Memory B cell (primary cell): ENCODE results near the gene MAN1C1.

ENCODE experiments used
- ATAC-seq: fragments of 150-1000 bp; cut with Tn5 transposase; 2 replicates; pipeline ENCODE4 v1.10.0; 2021; ENCODE audit warnings: low read depth, mild to moderate bottlenecking, moderate library complexity
- DNase-seq, 2 donors: peaks; one replicate each; pipeline ENCODE4 v3.0.0; 2022; ENCODE audit warnings: low spot score in 2 of 2
- H3K27ac Mint-ChIP-seq: one replicate; pipeline ENCODE4 v1.8.0; 2022; ENCODE audit warnings: mild to moderate bottlenecking, moderate library complexity, mixed read lengths
- H3K27me3 Mint-ChIP-seq: one replicate; pipeline ENCODE4 v1.8.0; 2022; ENCODE audit warnings: mixed read lengths
- H3K36me3 Mint-ChIP-seq: one replicate; pipeline ENCODE4 v1.8.0; 2022; ENCODE audit warnings: mild to moderate bottlenecking, mixed read lengths
- H3K4me1 Mint-ChIP-seq: one replicate; pipeline ENCODE4 v1.8.0; 2022; ENCODE audit warnings: mixed read lengths
- H3K4me3 Mint-ChIP-seq: one replicate; pipeline ENCODE4 v1.8.0; 2022; ENCODE audit warnings: mild to moderate bottlenecking, moderate library complexity, mixed read lengths
- H3K9me3 Mint-ChIP-seq: one replicate; pipeline ENCODE4 v1.8.0; 2022; ENCODE audit warnings: mixed read lengths

Gene MAN1C1

DNA sequence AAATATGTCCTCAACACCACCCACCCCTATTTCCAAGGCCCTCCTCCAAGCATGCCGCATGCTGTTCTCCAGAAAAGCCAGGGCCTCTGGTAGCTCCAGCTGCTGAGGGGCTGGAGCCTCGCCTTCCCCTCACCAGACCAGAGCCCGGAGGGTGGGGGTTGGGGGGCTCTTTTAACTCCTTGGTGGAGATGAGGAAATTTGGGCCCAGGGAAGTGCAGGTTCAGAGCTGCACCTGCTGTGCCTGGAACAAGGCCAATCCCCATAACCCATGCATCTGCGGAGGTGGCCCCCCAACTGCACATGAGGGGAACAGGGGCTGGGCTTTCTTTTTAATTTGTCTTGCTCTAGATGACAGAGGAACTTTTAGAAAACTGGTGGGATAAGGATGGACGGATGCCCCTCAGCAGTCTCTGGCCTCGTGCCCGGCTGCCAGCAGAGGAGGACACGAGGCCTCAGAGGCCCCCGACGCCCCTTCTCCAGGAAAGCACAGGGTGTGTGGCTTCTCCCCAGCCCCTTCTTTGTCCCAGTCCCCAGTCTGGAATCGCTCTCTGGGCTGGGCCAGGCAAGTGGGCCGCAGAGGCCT, 182.9 kb downstream of the MAN1C1 start:
- ATAC-seq (no peak), DNase-seq (no peak)
- H3K27ac Mint-ChIP-seq, result no peak overlapping the region
- H3K36me3 Mint-ChIP-seq, result no peaks in the 10 kb centered on the region
- no peaks in the 10 kb centered on the region for H3K9me3 Mint-ChIP-seq
- no peaks in the 10 kb centered on the region for H3K27me3 Mint-ChIP-seq
- H3K4me1 Mint-ChIP-seq, result peaks cover 26% of the 10 kb centered on the region
- H3K4me3 Mint-ChIP-seq, result peak overlapping the region; percentile 76

DNA sequence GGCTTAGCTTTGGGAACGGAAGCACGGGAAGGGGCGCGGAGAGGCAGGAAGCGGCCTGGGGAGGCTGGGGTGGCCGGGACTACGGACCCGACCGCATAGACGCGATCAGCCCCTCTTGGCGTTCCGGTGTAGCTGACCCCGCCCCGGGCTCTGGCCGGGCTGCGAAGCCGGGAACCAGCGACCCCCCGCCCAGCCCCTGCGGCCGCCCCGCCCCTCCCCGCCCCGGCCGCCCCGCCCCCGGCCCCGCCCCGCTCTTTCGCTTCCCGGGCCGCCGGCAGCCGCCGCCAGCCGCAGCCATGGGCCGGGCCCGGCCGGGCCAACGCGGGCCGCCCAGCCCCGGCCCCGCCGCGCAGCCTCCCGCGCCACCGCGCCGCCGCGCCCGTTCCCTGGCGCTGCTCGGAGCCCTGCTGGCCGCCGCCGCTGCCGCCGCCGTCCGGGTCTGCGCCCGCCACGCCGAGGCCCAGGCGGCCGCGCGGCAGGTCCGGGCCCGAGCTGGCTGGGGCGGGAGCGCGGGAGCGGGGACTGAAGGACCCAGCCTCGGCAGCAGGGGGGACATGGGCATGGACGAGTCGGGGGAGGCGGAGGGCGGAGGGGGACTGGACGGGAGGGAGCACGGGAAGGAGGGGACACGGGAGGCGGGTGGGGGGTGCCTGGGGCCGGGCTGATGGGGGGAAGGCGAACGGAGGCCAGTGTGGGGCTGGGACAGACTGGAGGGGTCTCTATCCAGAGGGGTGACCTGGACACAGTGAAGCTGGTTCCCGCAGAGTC, 183.5 kb downstream of the MAN1C1 start, which contains the start of gene SELENON:
Gene SELENON, plus strand, starts transcription at position 259 of the 768 bp plus-strand sequence. Its CDS starts 38 bp downstream, at position 297.
- no peak for DNase-seq
- Mint-ChIP-seq H3K4me3 (peak within 1 kb of the TSS; percentile 82), H3K4me1 (peaks cover 30% of the 10 kb centered on the region), H3K27ac (no peak within 1 kb of the TSS), H3K27me3 (no peaks in the 10 kb centered on the region), H3K36me3 (no peaks in the 10 kb centered on the region), H3K9me3 (no peaks in the 10 kb centered on the region)
- peak; percentile 56 for ATAC-seq

DNA sequence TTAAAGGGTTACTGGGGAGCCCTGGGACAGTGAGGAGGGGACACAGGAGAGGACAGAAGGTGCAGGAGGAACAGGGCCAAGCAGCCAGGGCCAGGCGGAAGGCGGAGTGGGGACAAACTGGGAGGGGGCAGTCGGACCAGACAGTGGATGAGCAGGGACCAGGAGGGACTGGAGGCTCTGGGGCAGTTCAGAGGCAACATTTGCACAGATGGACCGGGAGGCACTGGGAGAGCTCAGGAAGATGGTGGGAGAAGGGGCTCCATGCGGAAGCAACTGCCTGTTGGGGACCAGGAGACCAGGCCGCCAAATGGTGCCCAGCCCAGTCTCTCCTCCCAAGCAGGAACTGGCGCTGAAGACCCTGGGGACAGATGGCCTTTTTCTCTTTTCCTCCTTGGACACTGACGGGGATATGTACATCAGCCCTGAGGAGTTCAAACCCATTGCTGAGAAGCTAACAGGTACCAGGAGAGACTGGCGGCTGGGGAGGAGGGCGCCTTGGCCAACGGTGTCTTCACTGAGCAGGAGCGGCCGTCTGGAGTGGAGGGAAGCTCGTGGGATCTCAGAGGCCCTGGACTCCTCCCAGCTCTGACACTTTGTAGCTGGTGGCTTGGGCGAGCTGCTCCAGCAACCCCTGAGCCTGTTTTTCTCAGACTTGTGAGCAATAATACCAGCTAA, 184.2 kb downstream of the MAN1C1 start:
- Mint-ChIP-seq H3K9me3 (no peaks in the 10 kb centered on the region), H3K36me3 (peaks cover under 1% of the 10 kb centered on the region), H3K4me1 (peaks cover 30% of the 10 kb centered on the region), H3K4me3 (peak overlapping the region; percentile 82), H3K27ac (no peak overlapping the region), H3K27me3 (no peaks in the 10 kb centered on the region)
- DNase-seq (no peak), ATAC-seq (no peak)

DNA sequence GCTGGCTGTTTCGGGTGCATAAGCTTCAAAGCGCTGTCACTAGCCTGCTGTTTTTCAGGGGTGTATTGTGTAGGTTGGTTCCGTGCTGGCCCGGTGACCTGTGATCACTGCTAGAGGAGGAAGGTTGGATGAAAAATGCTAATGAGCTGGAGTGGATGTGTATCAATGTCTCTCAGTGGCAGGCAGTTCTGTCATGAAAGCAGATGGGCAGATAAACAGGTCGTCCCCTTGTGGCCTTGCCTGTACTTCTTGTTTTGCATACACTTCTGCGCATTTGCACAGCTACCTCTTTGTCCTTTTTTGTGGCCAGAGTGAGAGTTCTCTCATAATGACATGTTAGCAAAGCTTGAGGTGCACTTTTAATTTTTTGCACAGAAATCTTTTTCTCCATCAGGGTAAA, 186.3 kb downstream of the MAN1C1 start:
- H3K4me3 Mint-ChIP-seq, result peak overlapping the region; percentile 9
- H3K36me3 Mint-ChIP-seq, result peaks cover 6% of the 10 kb centered on the region
- peaks cover 20% of the 10 kb centered on the region for H3K4me1 Mint-ChIP-seq
- no peaks in the 10 kb centered on the region for H3K9me3 Mint-ChIP-seq
- no peak for DNase-seq
- no peak overlapping the region for H3K27ac Mint-ChIP-seq
- ATAC-seq, result peak; percentile 70
- no peaks in the 10 kb centered on the region for H3K27me3 Mint-ChIP-seq

DNA sequence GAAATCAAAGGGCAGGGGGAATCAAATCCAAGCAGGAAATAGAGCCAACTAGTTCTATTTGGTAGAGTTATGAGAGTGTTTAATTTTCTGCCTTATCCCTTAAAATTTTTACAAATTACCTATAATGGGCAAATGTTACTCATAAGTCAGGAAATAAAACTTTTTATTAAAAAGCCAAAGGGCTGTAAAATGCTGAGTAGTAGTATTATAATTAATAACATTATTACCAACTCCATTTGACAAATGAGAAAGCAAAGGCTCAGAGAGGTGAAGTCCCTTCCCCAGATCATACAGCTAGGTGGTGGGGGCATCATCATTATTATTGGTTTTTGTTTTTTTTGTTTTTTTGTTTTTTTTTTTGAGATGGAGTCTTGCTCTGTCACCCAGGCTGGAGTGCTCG, 186.8 kb downstream of the MAN1C1 start:
- H3K4me3 Mint-ChIP-seq, result no peak overlapping the region
- ATAC-seq (no peak), DNase-seq (no peak)
- no peak overlapping the region for H3K27ac Mint-ChIP-seq
- peaks cover 20% of the 10 kb centered on the region for H3K4me1 Mint-ChIP-seq
- H3K9me3 Mint-ChIP-seq, result no peaks in the 10 kb centered on the region
- H3K36me3 Mint-ChIP-seq, result peaks cover 6% of the 10 kb centered on the region
- H3K27me3 Mint-ChIP-seq, result no peaks in the 10 kb centered on the region

DNA sequence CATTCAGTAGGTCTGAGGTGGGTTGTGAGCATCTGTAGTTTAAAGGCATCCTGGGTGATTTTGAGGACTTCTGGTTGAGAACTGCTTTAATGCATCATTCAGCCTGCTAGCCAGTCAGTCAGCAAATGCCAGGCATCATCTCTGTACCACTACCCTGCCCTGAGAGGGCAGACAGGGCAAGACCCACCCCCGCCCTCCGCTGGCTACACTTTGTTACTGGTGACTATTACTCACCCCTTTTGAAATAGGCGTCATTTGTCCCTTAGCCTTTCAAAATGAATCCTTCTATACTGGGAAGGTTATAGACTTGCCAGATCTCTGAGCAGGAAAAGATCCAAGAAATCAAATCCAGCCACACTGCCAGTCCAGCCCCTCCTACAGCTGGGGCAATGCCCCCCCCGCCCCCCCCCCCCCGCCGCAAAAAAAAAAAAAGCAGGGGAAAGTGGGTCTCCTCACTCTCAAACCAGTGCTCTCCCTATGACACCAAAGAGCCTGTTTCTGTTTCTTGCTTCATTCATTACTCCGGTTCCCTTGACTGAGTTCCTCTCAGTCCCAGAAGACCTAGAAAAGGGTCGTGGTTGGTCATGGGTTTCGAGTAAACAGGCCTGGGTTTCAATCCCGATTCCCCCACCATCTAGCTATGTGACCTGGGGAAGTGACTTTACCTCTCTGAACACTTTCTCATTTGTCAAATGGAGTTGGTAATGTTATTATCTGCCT, 187.8 kb downstream of the MAN1C1 start:
- DNase-seq, result no peak
- no peak overlapping the region for H3K27ac Mint-ChIP-seq
- H3K9me3 Mint-ChIP-seq, result no peaks in the 10 kb centered on the region
- no peak for ATAC-seq
- no peaks in the 10 kb centered on the region for H3K27me3 Mint-ChIP-seq
- H3K36me3 Mint-ChIP-seq, result peaks cover 6% of the 10 kb centered on the region
- peaks cover 23% of the 10 kb centered on the region for H3K4me1 Mint-ChIP-seq
- H3K4me3 Mint-ChIP-seq, result no peak overlapping the region

- H3K27me3 Mint-ChIP-seq, result no peaks in the 10 kb centered on the region
- peaks cover 30% of the 10 kb centered on the region for H3K4me1 Mint-ChIP-seq
- no peak overlapping the region for H3K4me3 Mint-ChIP-seq
- H3K9me3 Mint-ChIP-seq, result no peaks in the 10 kb centered on the region
- DNase-seq (no peak), ATAC-seq (no peak)
- H3K27ac Mint-ChIP-seq, result no peak overlapping the region
- H3K36me3 Mint-ChIP-seq, result peaks cover 6% of the 10 kb centered on the region
Observed at GRCh38 chr1:25804964-25805862, 188.6 kb downstream of the MAN1C1 start.

- Mint-ChIP-seq H3K4me1 (peaks cover 29% of the 10 kb centered on the region), H3K9me3 (no peaks in the 10 kb centered on the region), H3K27ac (peak overlapping the region; percentile 3), H3K27me3 (no peaks in the 10 kb centered on the region), H3K36me3 (peaks cover 6% of the 10 kb centered on the region), H3K4me3 (no peak overlapping the region)
- no peak for ATAC-seq
- DNase-seq, result no peak
Observed at GRCh38 chr1:25805863-25806225, 189.3 kb downstream of the MAN1C1 start.

- peaks cover 6% of the 10 kb centered on the region for H3K36me3 Mint-ChIP-seq
- H3K27ac Mint-ChIP-seq, result peak overlapping the region; percentile 3
- H3K4me3 Mint-ChIP-seq, result no peak overlapping the region
- no peaks in the 10 kb centered on the region for H3K27me3 Mint-ChIP-seq
- H3K9me3 Mint-ChIP-seq, result no peaks in the 10 kb centered on the region
- no peak for ATAC-seq
- no peak for DNase-seq
- peaks cover 27% of the 10 kb centered on the region for H3K4me1 Mint-ChIP-seq
Observed at GRCh38 chr1:25806418-25806817, 189.8 kb downstream of the MAN1C1 start.

- no peaks in the 10 kb centered on the region for H3K9me3 Mint-ChIP-seq
- no peaks in the 10 kb centered on the region for H3K27me3 Mint-ChIP-seq
- ATAC-seq (no peak), DNase-seq (no peak)
- peaks cover 24% of the 10 kb centered on the region for H3K4me1 Mint-ChIP-seq
- peaks cover 6% of the 10 kb centered on the region for H3K36me3 Mint-ChIP-seq
- H3K27ac Mint-ChIP-seq, result no peak overlapping the region
- no peak overlapping the region for H3K4me3 Mint-ChIP-seq
Observed at GRCh38 chr1:25807480-25808390, 191.1 kb downstream of the MAN1C1 start.

GRCh38 chr1:25808481-25809244, 192.1 kb downstream of the MAN1C1 start:
- peaks cover 6% of the 10 kb centered on the region for H3K36me3 Mint-ChIP-seq
- ATAC-seq (no peak), DNase-seq (no peak)
- H3K4me1 Mint-ChIP-seq, result peaks cover 19% of the 10 kb centered on the region
- no peak overlapping the region for H3K27ac Mint-ChIP-seq
- H3K4me3 Mint-ChIP-seq, result no peak overlapping the region
- H3K9me3 Mint-ChIP-seq, result no peaks in the 10 kb centered on the region
- no peaks in the 10 kb centered on the region for H3K27me3 Mint-ChIP-seq
